H9 (cell line): Measurements from ENCODE around the gene OR2A7. TPM values are rescaled to one million over a fixed set of nuclear protein-coding genes. Genes with fewer than 3 reads are reported as not detected.
"Not testable (repeated sequence)": the region's sequence is repeated elsewhere in the genome, so short reads cannot be mapped to it uniquely, and the experiment has no call there.

Experiments used
- DNase-seq: peaks from one replicate; pipeline ENCODE4 v3.0.0-alpha.2; 2017
- H2AFZ ChIP-seq: one replicate; pipeline ENCODE4 v1.6.1; 2013; ENCODE audit warnings: mild to moderate bottlenecking, low read length, control low read depth, moderate library complexity
- H2AK5ac ChIP-seq: 2 replicates; pipeline ENCODE4 v1.6.1; 2013; ENCODE audit warnings: low read length, control low read depth, mixed read lengths; ENCODE audit not compliant: insufficient read length
- H2BK120ac ChIP-seq: one replicate; pipeline ENCODE4 v1.6.1; 2013; ENCODE audit warnings: low read depth, mild to moderate bottlenecking, low read length, control low read depth, inconsistent platforms; ENCODE audit not compliant: poor library complexity, severe bottlenecking
- H2BK12ac ChIP-seq: 2 replicates; pipeline ENCODE4 v1.6.1; 2013; ENCODE audit warnings: low read length, control low read depth, mixed read lengths, low read depth; ENCODE audit not compliant: insufficient read length
- H2BK15ac ChIP-seq: 2 replicates; pipeline ENCODE4 v1.6.1; 2013; ENCODE audit warnings: low read depth, low read length, control low read depth
- H2BK20ac ChIP-seq: one replicate; pipeline ENCODE4 v1.6.1; 2013; ENCODE audit warnings: low read depth, mild to moderate bottlenecking, low read length, control low read depth, inconsistent platforms; ENCODE audit not compliant: poor library complexity, severe bottlenecking
- H2BK5ac ChIP-seq: 2 replicates; pipeline ENCODE4 v1.6.1; 2013; ENCODE audit warnings: low read length, control low read depth, mixed read lengths; ENCODE audit not compliant: insufficient read length
- H3K14ac ChIP-seq: 2 replicates; pipeline ENCODE4 v1.6.1; 2013; ENCODE audit warnings: low read length, control low read depth; ENCODE audit not compliant: insufficient read depth
- H3K18ac ChIP-seq: 2 replicates; pipeline ENCODE4 v1.6.1; 2013; ENCODE audit warnings: low read depth, mild to moderate bottlenecking, mixed read lengths, low read length, control low read depth; ENCODE audit not compliant: insufficient read length
- H3K23ac ChIP-seq: 2 replicates; pipeline ENCODE4 v1.6.1; 2013; ENCODE audit warnings: low read length, control low read depth, mixed read lengths, low read depth; ENCODE audit not compliant: insufficient read length
- H3K23me2 ChIP-seq: 2 replicates; pipeline ENCODE4 v1.6.1; 2013; ENCODE audit warnings: low read depth, mild to moderate bottlenecking, mixed read lengths, low read length, control low read depth; ENCODE audit not compliant: insufficient read length, poor library complexity, severe bottlenecking
- H3K27ac ChIP-seq: 2 replicates; pipeline ENCODE4 v1.5.1; 2013; ENCODE audit warnings: low read length, control low read depth, mixed read lengths, low read depth; ENCODE audit not compliant: insufficient read length
- H3K27me3 ChIP-seq: 2 replicates; pipeline ENCODE4 v1.6.1; 2013; ENCODE audit warnings: low read length, control low read depth, inconsistent platforms; ENCODE audit not compliant: insufficient read depth
- H3K4ac ChIP-seq: 2 replicates; pipeline ENCODE4 v1.6.1; 2013; ENCODE audit warnings: low read depth, mild to moderate bottlenecking, control low read depth, inconsistent platforms, low read length, moderate library complexity
- H3K4me1 ChIP-seq: 2 replicates; pipeline ENCODE4 v1.6.1; 2013; ENCODE audit warnings: low read length, control low read depth, inconsistent platforms; ENCODE audit not compliant: insufficient read depth
- H3K4me2 ChIP-seq: 2 replicates; pipeline ENCODE4 v1.6.1; 2013; ENCODE audit warnings: low read length, control low read depth, mixed read lengths; ENCODE audit not compliant: insufficient read length, insufficient read depth
- H3K56ac ChIP-seq: 2 replicates; pipeline ENCODE4 v1.6.1; 2013; ENCODE audit warnings: low read depth, mild to moderate bottlenecking, mixed read lengths, low read length, control low read depth; ENCODE audit not compliant: insufficient read length
- H3K79me1 ChIP-seq: 2 replicates; pipeline ENCODE4 v1.6.1; 2013; ENCODE audit warnings: low read depth, mild to moderate bottlenecking, moderate library complexity, low read length, control low read depth, inconsistent platforms; ENCODE audit not compliant: insufficient read depth, poor library complexity, severe bottlenecking
- H3K79me2 ChIP-seq: 2 replicates; pipeline ENCODE4 v1.6.1; 2013; ENCODE audit warnings: low read length, control low read depth, inconsistent platforms; ENCODE audit not compliant: insufficient read depth
- H3K9ac ChIP-seq: 2 replicates; pipeline ENCODE4 v1.6.1; 2013; ENCODE audit warnings: low read length, control low read depth, mixed read lengths; ENCODE audit not compliant: insufficient read length; ENCODE audit errors: extremely low read depth
- H3K9me3 ChIP-seq: one replicate; pipeline ENCODE4 v1.6.1; 2013; ENCODE audit warnings: low read depth, low read length, inconsistent platforms; ENCODE audit not compliant: control insufficient read depth
- H3T11ph ChIP-seq: one replicate; pipeline ENCODE4 v1.6.1; 2013; ENCODE audit warnings: mild to moderate bottlenecking, low read length, control low read depth, inconsistent platforms
- H4K20me1 ChIP-seq: one replicate; pipeline ENCODE4 v1.6.1; 2013; ENCODE audit not compliant: control insufficient read depth, insufficient read length, insufficient read depth
- H4K5ac ChIP-seq: 2 replicates; pipeline ENCODE4 v1.6.1; 2013; ENCODE audit warnings: low read depth, mild to moderate bottlenecking, mixed read lengths, low read length, control low read depth; ENCODE audit not compliant: insufficient read length
- H4K8ac ChIP-seq: replicated peaks from 2 replicates; pipeline ENCODE4 v1.6.1; 2013; ENCODE audit warnings: low read length, control low read depth, mixed read lengths, low read depth; ENCODE audit not compliant: insufficient read length
- H4K91ac ChIP-seq: 2 replicates; pipeline ENCODE4 v1.6.1; 2013; ENCODE audit warnings: low read depth, mild to moderate bottlenecking, moderate library complexity, mixed read lengths, low read length, control low read depth; ENCODE audit not compliant: insufficient read length
- H3K27ac Mint-ChIP-seq, 3 experiments: 2 replicates in 2 of 3; 3 replicates in 1 of 3; pipeline ENCODE4 v1.8.0; 2020 to 2021; ENCODE audit warnings: mixed read lengths in 3 of 3, mild to moderate bottlenecking in 1 of 3, moderate library complexity in 1 of 3
- H3K27me3 Mint-ChIP-seq: 2 replicates; pipeline ENCODE4 v1.8.0; 2021; ENCODE audit warnings: low read depth, mild to moderate bottlenecking, moderate library complexity, mixed read lengths
- H3K36me3 Mint-ChIP-seq, 3 experiments: 2 replicates in 2 of 3; 3 replicates in 1 of 3; pipeline ENCODE4 v1.8.0; 2020 to 2021; ENCODE audit warnings: low read depth in 3 of 3, mixed read lengths in 3 of 3; ENCODE audit not compliant: insufficient read depth in 1 of 3
- H3K4me1 Mint-ChIP-seq, 2 experiments: 2 replicates each; pipeline ENCODE4 v1.8.0; 2020; ENCODE audit warnings: mixed read lengths in 2 of 2
- H3K4me3 Mint-ChIP-seq, 2 experiments: 2 replicates in 1 of 2; 3 replicates in 1 of 2; pipeline ENCODE4 v1.8.0; 2020 to 2021; ENCODE audit warnings: mild to moderate bottlenecking in 2 of 2, mixed read lengths in 2 of 2, moderate library complexity in 1 of 2
- H3K9me3 Mint-ChIP-seq, 2 experiments: 2 replicates in 1 of 2; 3 replicates in 1 of 2; pipeline ENCODE4 v1.8.0; 2020; ENCODE audit warnings: mild to moderate bottlenecking in 2 of 2, mixed read lengths in 2 of 2, moderate library complexity in 1 of 2
- WGBS: extraction: QIAGEN DNeasy Blood & Tissue Kit; methylation state at CpG from one replicate; pipeline ENCODE4 v1.1.7; 2013; ENCODE audit warnings: missing lambda C conversion rate, low lambda C conversion rate, mixed read lengths; ENCODE audit not compliant: insufficient read length; ENCODE audit errors: extremely low coverage; 5-methylcytosine and 5-hydroxymethylcytosine counted together
- total RNA-seq: library from RNA; stranded (reverse); gene quantifications from 2 replicates; pipeline ENCODE4 v1.2.1, GENCODE V29; 2021
- TF ChIP-seq, protein P1 (sequence below): fragments of 200-600 bp; sonication (generic); conservative IDR thresholded peaks from 3 replicates; pipeline ENCODE4 v1.8.0; 2021; ENCODE audit warnings: antibody characterized with exemption, mild to moderate bottlenecking

The OR2A7 gene
- total RNA-seq, 1 experiment from 2014 or later = 2.5 TPM

- Mint-ChIP-seq H3K9me3 (no peaks in the 10 kb centered on the region), H3K4me1 (peaks cover 7 to 11% of the 10 kb centered on the region in 2 experiments; a peak in 3 of 4 replicates), H3K27ac (peak overlapping the region in 2 of 3 experiments; percentile 28 to 71; a peak in 2 of 7 replicates), H3K4me3 (no peak overlapping the region), H3K36me3 (no peaks in the 10 kb centered on the region), H3K27me3 (no peaks in the 10 kb centered on the region)
- Histone ChIP-seq H3K18ac (no peak overlapping the region), H2BK15ac (no peak overlapping the region), H4K20me1 (no peaks in the 10 kb centered on the region), H3T11ph (no peak overlapping the region), H3K23me2 (no peaks in the 10 kb centered on the region), H3K79me1 (no peaks in the 10 kb centered on the region), H3K9me3 (no peaks in the 10 kb centered on the region), H2AFZ (no peak overlapping the region), H2BK5ac (no peak overlapping the region), H2BK20ac (no peak overlapping the region), H3K4me1 (peaks cover 4% of the 10 kb centered on the region), H3K27ac (no peak overlapping the region), H3K4ac (no peak overlapping the region), H3K79me2 (no peaks in the 10 kb centered on the region), H3K23ac (no peak overlapping the region), H4K5ac (no peak overlapping the region), H3K4me2 (no peak overlapping the region), H3K56ac (no peak overlapping the region), H3K27me3 (no peaks in the 10 kb centered on the region), H2AK5ac (no peak overlapping the region), H3K14ac (no peak overlapping the region), H4K8ac (no peak overlapping the region), H2BK120ac (no peak overlapping the region), H2BK12ac (no peak overlapping the region), H4K91ac (no peak overlapping the region), H3K9ac (no peak overlapping the region)
- DNase-seq = peak; percentile 20
- TF ChIP-seq, protein P1, sequence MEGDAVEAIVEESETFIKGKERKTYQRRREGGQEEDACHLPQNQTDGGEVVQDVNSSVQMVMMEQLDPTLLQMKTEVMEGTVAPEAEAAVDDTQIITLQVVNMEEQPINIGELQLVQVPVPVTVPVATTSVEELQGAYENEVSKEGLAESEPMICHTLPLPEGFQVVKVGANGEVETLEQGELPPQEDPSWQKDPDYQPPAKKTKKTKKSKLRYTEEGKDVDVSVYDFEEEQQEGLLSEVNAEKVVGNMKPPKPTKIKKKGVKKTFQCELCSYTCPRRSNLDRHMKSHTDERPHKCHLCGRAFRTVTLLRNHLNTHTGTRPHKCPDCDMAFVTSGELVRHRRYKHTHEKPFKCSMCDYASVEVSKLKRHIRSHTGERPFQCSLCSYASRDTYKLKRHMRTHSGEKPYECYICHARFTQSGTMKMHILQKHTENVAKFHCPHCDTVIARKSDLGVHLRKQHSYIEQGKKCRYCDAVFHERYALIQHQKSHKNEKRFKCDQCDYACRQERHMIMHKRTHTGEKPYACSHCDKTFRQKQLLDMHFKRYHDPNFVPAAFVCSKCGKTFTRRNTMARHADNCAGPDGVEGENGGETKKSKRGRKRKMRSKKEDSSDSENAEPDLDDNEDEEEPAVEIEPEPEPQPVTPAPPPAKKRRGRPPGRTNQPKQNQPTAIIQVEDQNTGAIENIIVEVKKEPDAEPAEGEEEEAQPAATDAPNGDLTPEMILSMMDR = no peak
- no CpG with 5 or more reads among the region's 5 CpGs for WGBS
Observed at GRCh38 chr7:144255471-144255897, 9.1 kb downstream of the OR2A7 start.

DNA sequence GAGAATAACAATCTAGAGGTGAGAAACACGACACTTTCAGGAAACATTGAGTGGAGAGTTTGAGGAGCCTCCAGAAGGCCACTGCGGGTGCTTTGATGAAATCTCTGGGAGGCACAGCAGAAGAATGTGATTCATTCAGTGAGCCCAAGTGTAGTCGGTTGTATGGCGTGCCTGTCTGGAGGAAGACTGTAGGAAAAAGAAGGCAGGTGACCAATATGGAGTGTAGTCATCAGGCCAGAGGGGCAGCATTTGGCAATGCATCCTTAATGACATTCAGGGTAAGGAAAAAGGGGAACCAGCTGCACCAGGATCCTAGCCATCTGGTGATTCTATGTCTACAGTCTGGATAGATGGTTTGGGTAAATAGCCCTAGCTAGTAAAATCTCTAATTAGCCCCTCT lies 12.3 kb downstream of the OR2A7 start:
- H3K79me1 ChIP-seq, H3K14ac ChIP-seq, H3K79me2 ChIP-seq, H2BK120ac ChIP-seq, H3K27me3 ChIP-seq, H3K4me2 ChIP-seq, H3K27ac ChIP-seq, H3K18ac ChIP-seq, H4K5ac ChIP-seq, H3K27ac Mint-ChIP-seq, H3K9me3 Mint-ChIP-seq, H2AK5ac ChIP-seq, H2BK5ac ChIP-seq, H3K4ac ChIP-seq, H4K20me1 ChIP-seq, H3K27me3 Mint-ChIP-seq, H2BK15ac ChIP-seq, H2AFZ ChIP-seq, H3K56ac ChIP-seq, H3K9ac ChIP-seq, H4K8ac ChIP-seq, DNase-seq, H2BK20ac ChIP-seq, H3K4me1 ChIP-seq, H3K4me3 Mint-ChIP-seq, H3K23me2 ChIP-seq, H3K9me3 ChIP-seq, H4K91ac ChIP-seq, H3K36me3 Mint-ChIP-seq, H3K23ac ChIP-seq, H3T11ph ChIP-seq, H2BK12ac ChIP-seq: not testable (repeated sequence)
- peaks cover 7 to 11% of the 10 kb centered on the region in 2 experiments; a peak in 3 of 4 replicates for H3K4me1 Mint-ChIP-seq
- WGBS = no CpG with 5 or more reads among the region's 4 CpGs
